Measurements from ENCODE around the gene HPS6. TPM values are rescaled to one million over a fixed set of nuclear protein-coding genes. Genes with fewer than 3 reads are reported as not detected.

HPS6 gene
- total RNA-seq, 5 donors from 2014 or later (not counting 1 experiment from before 2014, with no cell fraction given), result 12.5 to 33.4 (median 26.7) TPM

Other genes starting within 250 kb of the HPS6 start
- 100 to 1,000 TPM; 232 to 364 (median 244) TPM for gene OGA, start 246.9 kb upstream of the HPS6 start, total RNA-seq
- 1 to 10 TPM; 2.0 to 3.4 (median 3.1) TPM for gene KCNIP2, start 221.5 kb upstream of the HPS6 start, total RNA-seq
- 10 to 100 TPM; 26.4 to 30.0 (median 27.2) TPM for gene ARMH3, start 9.2 kb upstream of the HPS6 start, total RNA-seq
- 100 to 1,000 TPM; 120 to 147 (median 126) TPM for gene LDB1, start 55.0 kb downstream of the HPS6 start, total RNA-seq
- gene PPRC1, start 67.7 kb downstream of the HPS6 start, total RNA-seq, result 10 to 100 TPM; 33.5 to 55.1 (median 51.4) TPM
- gene NOLC1, start 87.0 kb downstream of the HPS6 start, total RNA-seq, result 10 to 100 TPM; 40.7 to 69.8 (median 62.4) TPM
- gene ELOVL3, start 160.9 kb downstream of the HPS6 start, total RNA-seq, result not detected
- not detected for gene PITX3, start 176.2 kb downstream of the HPS6 start, total RNA-seq
- gene GBF1, start 180.2 kb downstream of the HPS6 start, total RNA-seq, result 10 to 100 TPM; 37.2 to 41.1 (median 38.7) TPM